Measurements from ENCODE around the gene ALDH6A1.
"Not testable (repeated sequence)": the region's sequence is repeated elsewhere in the genome, so short reads cannot be mapped to it uniquely, and the experiment has no call there.

The ALDH6A1 gene

GRCh38 chr14:74084277-74085046, at the start of gene ALDH6A1, which contains the start of gene LIN52:
TSS of gene ALDH6A1 (minus strand) at chr14:74084453. CDS start at chr14:74084394, 59 bp downstream.
TSS of gene LIN52 (plus strand) at chr14:74084956. CDS start at chr14:74084975, 19 bp downstream.
- DNase-seq (ENCODE audit: low read depth in 2 of 3, low spot score in 1 of 3), result peak; percentile 99 to 100 (median 100)

DNA sequence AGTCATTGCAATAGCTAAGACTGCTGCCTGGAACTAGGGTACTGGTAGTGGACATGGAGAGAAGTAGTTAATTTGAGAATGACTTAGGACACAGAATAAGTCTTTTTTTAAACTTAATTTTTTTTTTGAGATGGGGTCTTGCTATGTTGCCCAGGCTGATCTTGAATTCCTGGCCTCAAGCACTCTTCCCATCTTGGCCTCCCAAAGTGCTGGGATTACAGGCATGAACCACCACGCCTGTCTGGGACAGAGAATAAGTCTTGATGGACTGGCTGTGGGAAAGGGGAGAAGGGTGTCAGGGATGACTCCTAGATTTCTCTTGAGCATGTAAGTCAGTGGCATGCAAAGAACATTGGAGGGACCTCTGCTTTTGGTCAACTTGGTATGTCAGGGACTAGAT, 43.4 kb upstream of the ALDH6A1 start:
- no peak for DNase-seq (ENCODE audit: low read depth in 2 of 3, low spot score in 1 of 3)

DNA sequence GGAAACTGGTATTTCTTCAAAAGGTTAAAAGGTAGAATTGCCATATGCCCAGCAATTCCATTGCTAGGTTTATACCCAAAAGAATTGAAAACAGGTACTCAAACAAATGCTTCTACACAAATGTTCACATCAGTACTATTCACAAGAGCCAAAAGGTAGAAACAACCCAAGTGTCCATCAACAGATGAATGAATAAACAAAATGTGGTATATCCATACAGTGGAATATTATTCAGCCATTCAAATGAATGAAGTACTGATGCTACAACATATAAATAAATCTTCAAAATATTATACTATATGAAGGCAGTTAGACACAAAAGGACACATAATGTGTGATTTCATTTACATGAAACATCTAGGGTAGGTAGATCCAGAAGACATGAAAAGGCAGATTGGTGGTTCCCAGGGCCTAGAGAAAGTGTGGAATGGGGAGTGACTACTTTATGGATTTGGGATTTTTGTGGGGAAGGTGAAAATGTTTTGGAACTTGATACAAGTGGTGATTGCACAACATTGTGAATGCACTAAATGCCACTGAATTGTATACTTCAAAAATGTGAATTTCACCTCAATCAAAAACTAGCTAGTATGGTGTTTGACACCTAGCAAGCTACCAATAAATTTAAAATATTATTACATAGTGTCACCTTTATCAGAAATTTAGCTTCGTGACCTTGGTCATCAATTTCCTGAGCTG, 42.2 kb upstream of the ALDH6A1 start:
- no peak for DNase-seq (ENCODE audit: low read depth in 2 of 3, low spot score in 1 of 3)

- DNase-seq (ENCODE audit: low read depth in 2 of 3, low spot score in 1 of 3), result not testable (repeated sequence)
Observed at GRCh38 chr14:74125487-74125886, 41.2 kb upstream of the ALDH6A1 start.

DNA sequence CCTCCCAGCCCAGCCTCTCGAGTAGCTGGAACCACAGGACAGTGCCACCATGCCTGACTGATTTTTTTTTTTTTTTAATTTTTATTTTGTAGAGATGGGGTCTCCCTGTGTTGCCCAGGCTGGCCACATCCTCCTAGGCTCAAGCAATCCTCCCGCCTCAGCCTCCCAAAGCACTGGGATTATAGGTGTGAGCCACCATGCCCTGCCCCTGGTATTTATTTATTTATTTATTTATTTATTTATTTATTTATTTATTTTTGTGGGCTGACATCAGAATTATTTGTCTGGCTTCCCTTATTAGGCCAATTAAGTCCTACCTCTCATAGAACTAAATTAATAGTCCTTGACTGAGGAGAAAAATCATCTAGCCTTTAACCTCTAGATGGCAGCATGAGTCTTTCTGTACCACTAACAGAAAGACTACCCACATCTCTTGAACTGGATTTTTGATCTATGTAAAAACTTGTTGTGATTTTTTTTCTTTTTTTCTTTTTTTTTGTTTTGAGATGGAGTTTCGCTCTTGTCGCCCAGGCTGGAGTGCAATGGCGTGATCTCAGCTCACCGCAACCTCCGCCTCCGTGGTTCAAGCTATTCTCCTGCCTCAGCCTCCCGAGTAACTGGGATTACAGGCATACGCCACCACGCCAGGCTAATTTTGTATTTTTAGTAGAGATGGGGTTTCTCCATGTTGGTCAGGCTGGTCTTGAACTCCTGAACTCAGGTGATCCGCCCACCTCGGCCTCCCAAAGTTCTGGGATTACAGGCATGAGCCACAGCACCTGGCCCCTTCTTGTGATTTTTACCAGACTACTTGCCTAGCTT, 27.4 kb upstream of the ALDH6A1 start:
- not testable (repeated sequence) for DNase-seq (ENCODE audit: low read depth in 2 of 3, low spot score in 1 of 3)

- no peak for DNase-seq (ENCODE audit: low read depth in 2 of 3, low spot score in 1 of 3)
Observed at GRCh38 chr14:74109369-74109768, 25.1 kb upstream of the ALDH6A1 start.

- DNase-seq (ENCODE audit: low read depth in 2 of 3, low spot score in 1 of 3), result no peak
Observed at GRCh38 chr14:74105381-74105780, 21.1 kb upstream of the ALDH6A1 start.

DNA sequence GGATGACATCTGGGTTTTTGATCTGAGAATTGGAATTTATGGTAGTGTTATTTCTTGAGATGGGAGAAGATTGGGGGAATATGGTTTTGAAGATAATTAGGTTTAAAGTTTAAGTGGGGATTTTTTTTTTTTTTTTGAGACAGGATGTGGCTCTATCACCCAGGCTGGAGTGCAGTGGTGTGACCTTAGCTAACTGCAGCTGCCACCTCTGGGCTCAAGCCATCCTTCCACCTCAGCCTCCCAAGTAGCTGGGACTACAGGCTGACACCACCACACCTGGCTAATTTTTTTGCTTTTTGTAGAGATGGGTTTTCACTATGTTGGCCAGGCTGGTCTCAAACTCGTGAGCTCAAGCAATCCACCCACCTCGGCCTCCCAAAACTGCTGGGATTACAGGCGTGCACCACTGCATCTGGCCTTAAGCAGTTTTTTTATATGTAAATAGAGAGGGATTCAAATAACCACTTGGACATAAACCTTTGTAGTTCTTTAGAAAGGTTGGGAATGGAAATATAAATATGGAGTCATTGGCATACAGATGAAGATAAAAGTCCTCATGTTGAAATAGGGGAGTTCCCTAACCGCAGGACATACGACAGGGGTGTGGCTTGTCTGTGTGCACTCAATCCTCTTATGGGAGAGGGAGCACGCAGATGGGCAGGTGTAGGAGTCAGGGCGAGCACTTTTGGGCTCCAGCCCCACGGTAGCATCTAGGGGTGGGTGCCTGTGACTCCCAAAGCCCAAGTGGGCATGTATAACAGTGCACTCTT, 5.2 kb upstream of the ALDH6A1 start:
- DNase-seq (ENCODE audit: low read depth in 2 of 3, low spot score in 1 of 3), result no peak

DNA sequence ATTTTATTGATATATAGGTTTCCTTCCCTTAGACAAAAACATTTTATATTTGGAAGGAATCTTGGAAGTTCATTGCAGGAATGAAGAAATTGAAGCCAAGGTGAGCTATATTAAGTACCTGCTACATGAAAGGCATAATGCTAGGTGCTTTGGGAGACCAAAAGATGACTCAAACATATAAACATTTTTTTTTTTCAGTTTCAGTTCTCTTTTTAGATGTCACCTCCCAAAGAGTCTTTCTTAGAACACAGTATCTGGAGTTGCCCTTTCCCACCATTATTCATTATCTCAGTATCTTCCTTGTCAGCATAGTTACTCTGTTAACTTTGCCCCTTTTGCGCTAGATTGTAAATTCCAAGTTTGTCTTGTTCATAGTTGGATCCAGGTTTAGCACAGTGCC, 1.6 kb upstream of the ALDH6A1 start:
- no peak for DNase-seq (ENCODE audit: low read depth in 2 of 3, low spot score in 1 of 3)

DNA sequence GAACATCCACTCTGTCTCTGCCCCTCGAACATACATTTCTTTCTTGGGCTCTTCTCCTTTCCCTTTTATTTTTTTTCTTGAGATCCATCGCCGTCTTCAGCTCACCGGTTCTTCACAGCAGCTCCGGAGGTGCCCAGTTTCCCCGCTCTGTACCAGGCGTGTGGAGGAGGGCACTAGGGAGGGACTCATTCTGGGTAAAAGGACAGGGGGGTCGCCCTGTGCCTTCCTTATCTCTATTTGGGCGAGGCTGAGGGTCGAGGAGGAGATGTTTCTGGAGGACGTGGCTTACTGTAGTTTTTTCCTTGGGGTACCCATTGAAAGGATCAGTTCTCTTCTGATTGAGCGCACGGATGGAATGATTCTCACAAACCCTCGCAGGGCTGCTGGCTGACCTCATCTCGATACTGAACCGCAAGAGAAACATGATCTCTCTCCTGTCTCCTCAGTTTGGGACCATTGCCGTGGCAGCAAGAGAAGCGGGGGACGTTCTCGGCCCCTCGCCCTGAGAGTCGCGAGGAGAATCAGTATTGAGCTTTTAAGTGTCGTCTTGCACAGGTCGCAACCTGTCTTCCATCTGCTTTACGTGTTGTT, 889 bp upstream of the ALDH6A1 start:
- peak in 2 of 3 donors; percentile 8 to 25 for DNase-seq (ENCODE audit: low read depth in 2 of 3, low spot score in 1 of 3)

DNA sequence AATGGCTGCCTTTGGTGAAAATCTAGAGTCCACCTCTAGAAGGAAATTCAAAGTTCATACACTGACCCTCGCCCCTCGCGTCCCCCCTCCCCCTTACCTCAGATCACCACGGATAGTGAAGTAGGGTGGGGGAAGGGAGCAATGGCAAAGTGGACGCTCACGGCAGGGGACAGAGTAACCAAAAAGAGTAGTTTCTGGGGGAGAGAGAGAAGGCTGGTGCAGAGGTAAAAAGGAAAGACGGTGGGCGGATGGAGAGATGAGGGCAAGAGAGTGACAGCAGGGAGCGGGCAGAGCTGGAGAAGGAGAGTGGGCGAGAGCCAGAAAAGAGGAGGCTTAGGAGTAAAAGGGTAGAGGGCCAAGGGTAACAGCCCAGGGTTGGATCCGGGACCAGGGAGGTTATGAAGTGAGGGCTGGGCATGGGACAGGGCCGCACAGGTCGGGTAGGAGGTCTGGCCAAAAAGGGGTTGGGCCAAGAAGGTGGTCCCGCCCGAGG, 423 bp downstream of the ALDH6A1 start:
- no peak for DNase-seq (ENCODE audit: low read depth in 2 of 3, low spot score in 1 of 3)

DNA sequence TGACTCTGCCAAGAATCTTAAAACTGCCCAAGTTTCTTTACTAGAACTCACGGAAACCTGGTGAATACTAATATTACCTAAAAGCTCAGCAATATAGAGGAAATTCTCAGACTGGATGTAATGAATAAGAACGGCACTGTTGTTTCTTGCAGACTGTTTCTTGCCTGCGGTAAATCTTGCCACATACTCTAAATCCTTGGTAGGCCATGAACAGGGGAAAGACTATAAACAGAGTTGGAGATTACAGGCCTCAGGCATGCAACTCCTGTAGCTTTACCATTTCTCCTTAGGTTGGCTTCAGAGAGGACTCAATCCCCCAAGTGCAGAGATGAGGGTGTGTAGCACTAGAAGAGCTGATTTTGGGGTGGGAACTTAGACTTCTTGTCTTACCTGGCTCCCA, 1.1 kb downstream of the ALDH6A1 start:
- no peak for DNase-seq (ENCODE audit: low read depth in 2 of 3, low spot score in 1 of 3)

DNA sequence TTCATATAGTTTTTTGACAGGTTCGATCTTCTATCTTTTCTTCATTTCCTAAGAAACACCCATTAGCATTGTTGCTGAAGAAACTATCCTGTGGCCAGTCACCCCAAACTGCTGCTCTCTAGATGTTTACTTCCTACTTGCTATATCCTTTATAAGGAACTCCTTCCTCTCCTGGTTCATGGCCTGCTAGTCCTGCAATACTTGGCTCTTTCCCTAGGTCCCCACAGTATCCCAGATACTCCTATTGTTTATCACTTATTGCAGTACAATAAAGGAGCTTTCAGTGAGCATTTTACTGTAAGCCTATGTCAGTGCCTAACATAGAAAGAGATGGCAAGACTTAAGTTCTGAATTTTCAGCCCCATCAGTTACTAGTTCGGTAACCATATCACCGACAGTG, 2.8 kb downstream of the ALDH6A1 start:
- no peak for DNase-seq (ENCODE audit: low read depth in 2 of 3, low spot score in 1 of 3)

DNA sequence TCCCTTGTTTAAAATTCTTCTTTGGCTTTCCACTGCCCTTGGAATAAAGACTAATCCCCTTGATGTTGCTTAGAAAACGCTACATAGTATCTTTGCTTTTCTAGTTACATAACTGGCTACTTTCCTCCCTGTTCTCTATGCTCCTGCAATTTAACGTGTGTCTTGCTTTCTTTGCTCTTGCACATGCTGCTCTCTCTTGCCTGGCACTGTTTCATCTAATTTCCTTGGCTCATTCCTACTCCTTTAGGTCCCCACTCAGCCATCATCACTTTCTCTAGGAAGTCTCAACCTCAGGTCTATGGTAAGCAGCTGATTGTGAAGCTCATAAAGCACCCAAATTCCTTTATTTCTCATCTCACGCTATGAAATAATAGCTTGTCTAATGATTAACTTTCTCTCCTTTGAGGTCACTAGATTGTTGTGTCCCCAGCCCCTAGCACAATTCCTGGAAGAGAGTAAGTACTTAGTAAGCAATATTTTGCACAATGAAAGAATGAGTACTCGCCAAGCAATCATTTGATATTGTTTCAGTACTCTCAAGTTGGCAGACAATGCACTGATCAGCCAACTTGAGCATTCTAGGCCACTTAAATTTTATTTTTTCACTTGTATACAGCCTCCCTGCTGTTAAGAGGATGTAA, 3.3 kb downstream of the ALDH6A1 start:
- DNase-seq (ENCODE audit: low read depth in 2 of 3, low spot score in 1 of 3), result no peak

DNA sequence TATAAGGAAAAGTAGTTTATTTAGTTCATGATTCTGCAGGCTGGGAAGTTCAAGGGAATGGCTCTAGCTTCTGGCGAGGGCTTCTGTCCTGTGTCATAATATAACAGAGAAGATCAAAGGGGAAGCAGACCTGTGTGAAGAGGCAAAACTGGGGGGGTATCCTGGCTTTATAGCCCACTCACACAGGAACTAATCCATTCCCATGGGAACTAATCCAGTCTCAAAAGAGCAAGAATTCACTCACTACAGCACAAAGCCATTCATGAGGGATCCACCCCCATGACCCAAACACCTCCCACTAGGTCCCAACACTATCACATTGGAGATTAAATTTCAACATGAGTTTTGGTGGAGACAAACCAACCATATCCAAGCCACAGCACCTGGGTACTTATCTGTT, 6.9 kb downstream of the ALDH6A1 start:
- no peak for DNase-seq (ENCODE audit: low read depth in 2 of 3, low spot score in 1 of 3)

GRCh38 chr14:74065746-74066575, 18.3 kb downstream of the ALDH6A1 start:
- DNase-seq (ENCODE audit: low read depth in 2 of 3, low spot score in 1 of 3), result no peak

DNA sequence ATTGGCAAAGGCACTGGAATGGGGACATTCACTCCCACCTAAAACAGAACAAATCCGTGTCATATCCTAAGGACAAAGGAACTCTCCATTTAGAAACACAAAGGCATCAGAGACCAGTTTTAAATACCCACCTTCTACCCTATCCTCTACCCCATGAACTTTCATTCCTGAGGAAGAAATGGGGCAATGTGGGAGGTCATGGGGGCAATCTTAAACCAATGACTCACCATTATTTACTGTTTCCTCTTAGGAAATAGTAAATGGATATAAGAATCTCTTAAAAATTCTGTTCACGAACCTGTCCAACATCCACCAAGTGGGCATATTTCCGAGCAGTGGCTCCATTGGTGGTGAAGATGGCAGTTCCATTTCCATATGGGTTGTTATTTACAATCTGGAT, 19.4 kb downstream of the ALDH6A1 start:
- DNase-seq (ENCODE audit: low read depth in 2 of 3, low spot score in 1 of 3), result no peak

DNA sequence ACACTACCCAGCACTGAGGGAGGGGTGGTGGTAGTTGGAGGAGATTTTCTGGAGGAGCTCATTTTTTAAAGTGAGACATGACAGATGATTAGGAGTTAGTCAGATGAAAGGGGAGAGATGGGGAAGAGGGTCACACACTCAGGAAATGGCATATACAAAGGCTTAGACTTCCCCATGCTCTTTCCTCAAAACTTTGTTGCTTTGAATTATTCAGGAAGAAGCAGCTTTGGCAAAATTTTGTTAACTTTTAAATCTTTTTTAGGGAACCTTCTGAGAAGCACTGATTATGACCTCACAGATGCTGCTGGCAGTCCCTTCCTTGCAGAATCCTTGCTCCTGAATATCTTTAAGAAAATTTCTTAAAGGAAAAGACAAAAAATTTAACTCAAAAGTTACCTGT, 19.8 kb downstream of the ALDH6A1 start:
- no peak for DNase-seq (ENCODE audit: low read depth in 2 of 3, low spot score in 1 of 3)

- no peak for DNase-seq (ENCODE audit: low read depth in 2 of 3, low spot score in 1 of 3)
Observed at GRCh38 chr14:74062809-74063150, 21.5 kb downstream of the ALDH6A1 start.
